Measurements from ENCODE around the gene ZNF354B. TPM values are rescaled to one million over a fixed set of nuclear protein-coding genes. Genes with fewer than 3 reads are reported as not detected.

Gene ZNF354B
- total and polyA plus RNA-seq, 2 of the 13 experiments (the other 11 are each of a cell fraction or from before 2014, with no cell fraction given) = 7.8 to 10.3 TPM

DNA sequence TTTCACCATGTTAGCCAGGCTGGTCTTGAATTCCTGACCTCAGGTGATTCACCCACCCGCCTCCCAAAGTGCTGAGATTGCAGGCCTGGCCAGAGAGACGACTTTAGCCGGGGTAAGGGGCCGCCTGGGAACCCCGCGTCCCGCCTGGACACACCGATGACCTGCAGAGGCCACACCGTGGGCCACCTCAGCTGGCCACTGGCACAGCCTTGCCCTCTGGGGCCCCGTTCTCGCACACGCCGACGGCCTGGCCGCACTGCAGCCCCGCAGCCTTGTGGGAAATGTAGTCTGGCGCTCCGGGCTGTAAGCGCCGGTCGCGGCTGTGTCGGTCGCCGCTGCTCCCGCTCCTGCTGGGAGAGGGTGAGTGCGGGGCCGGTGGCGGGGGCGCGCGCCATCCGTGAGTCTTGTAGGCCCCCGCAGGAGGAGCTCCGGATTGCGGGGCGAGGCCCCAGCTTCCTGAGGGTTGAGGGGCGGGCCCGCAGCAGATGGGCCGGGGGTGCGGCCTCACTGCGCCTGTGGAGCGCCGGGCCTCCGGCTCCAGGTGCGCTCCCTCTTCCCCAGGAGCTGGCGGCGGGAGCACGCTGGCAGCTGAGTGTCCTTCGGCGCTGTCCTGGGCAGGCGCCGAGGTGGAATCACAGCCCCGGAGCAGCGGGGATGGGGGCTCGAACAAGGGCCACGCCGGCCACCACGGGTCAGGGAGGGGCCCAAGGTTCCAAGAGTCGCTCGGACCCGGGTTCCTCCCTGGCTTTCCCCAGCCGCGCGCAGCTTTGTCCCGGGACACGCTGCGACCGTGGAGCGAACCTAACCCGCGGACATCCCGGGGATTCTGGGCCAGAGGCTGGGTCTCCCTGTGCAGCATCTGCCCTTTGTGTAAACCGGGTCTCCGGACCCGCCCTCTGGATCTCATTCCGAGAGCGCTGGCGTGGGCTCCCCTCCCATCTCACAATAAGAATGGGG, 36.1 kb downstream of the ZNF354B start, which contains the start of gene ZFP2 (continued):
- TF ChIP-seq, protein P1, sequence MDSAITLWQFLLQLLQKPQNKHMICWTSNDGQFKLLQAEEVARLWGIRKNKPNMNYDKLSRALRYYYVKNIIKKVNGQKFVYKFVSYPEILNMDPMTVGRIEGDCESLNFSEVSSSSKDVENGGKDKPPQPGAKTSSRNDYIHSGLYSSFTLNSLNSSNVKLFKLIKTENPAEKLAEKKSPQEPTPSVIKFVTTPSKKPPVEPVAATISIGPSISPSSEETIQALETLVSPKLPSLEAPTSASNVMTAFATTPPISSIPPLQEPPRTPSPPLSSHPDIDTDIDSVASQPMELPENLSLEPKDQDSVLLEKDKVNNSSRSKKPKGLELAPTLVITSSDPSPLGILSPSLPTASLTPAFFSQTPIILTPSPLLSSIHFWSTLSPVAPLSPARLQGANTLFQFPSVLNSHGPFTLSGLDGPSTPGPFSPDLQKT (CRISPR knock-in tag; IDR thresholded peaks at IDR 0.05; ENCODE audit: borderline replicate concordance) = no peak
- TF ChIP-seq ZNF772 (CRISPR knock-in tag; IDR thresholded peaks at IDR 0.05) (no peak), NFIC (IDR thresholded peaks at IDR 0.05; ENCODE audit: low read length) (no peak), ARNT2 (CRISPR knock-in tag; IDR thresholded peaks at IDR 0.05; ENCODE audit: low read depth) (peak; percentile 32; the same call in 1 of the 2 replicates), IKZF1 (IDR thresholded peaks at IDR 0.05) (no peak), ZNF329 (CRISPR knock-in tag; IDR thresholded peaks at IDR 0.05; ENCODE audit: low read depth) (no peak), TMF1 (CRISPR knock-in tag; IDR thresholded peaks at IDR 0.05; ENCODE audit: low read depth) (no peak), YEATS4 (CRISPR knock-in tag; IDR thresholded peaks at IDR 0.05; ENCODE audit: borderline replicate concordance) (peak; percentile 74; the same call in 1 of the 2 replicates), HMG20A (CRISPR knock-in tag; IDR thresholded peaks at IDR 0.05; ENCODE audit: borderline replicate concordance) (no peak), SNAI1 (CRISPR knock-in tag; IDR thresholded peaks at IDR 0.05; ENCODE audit: borderline replicate concordance) (no peak), XRCC5 (optimal IDR thresholded peaks at IDR 0.05; ENCODE audit: low read length) (no peak), ELF4 (CRISPR knock-in tag; IDR thresholded peaks at IDR 0.05; ENCODE audit: borderline replicate concordance) (no peak)
- TF ChIP-seq, protein P2, sequence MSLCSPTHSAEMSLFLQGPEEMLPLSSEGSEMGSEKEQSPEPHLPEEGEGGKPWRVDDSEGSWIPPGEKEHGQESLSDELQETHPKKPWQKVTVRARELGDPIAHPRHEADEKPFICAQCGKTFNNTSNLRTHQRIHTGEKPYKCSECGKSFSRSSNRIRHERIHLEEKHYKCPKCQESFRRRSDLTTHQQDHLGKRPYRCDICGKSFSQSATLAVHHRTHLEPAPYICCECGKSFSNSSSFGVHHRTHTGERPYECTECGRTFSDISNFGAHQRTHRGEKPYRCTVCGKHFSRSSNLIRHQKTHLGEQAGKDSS (CRISPR knock-in tag; IDR thresholded peaks at IDR 0.05; ENCODE audit: borderline replicate concordance, low read depth) = 0 out of 2 replicates have a peak, but pooled peaks have one; percentile 17
- TF ChIP-seq, protein P3, sequence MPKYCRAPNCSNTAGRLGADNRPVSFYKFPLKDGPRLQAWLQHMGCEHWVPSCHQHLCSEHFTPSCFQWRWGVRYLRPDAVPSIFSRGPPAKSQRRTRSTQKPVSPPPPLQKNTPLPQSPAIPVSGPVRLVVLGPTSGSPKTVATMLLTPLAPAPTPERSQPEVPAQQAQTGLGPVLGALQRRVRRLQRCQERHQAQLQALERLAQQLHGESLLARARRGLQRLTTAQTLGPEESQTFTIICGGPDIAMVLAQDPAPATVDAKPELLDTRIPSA (CRISPR knock-in tag; IDR thresholded peaks at IDR 0.05; ENCODE audit: borderline replicate concordance) = no peak
- TF ChIP-seq, protein P4, sequence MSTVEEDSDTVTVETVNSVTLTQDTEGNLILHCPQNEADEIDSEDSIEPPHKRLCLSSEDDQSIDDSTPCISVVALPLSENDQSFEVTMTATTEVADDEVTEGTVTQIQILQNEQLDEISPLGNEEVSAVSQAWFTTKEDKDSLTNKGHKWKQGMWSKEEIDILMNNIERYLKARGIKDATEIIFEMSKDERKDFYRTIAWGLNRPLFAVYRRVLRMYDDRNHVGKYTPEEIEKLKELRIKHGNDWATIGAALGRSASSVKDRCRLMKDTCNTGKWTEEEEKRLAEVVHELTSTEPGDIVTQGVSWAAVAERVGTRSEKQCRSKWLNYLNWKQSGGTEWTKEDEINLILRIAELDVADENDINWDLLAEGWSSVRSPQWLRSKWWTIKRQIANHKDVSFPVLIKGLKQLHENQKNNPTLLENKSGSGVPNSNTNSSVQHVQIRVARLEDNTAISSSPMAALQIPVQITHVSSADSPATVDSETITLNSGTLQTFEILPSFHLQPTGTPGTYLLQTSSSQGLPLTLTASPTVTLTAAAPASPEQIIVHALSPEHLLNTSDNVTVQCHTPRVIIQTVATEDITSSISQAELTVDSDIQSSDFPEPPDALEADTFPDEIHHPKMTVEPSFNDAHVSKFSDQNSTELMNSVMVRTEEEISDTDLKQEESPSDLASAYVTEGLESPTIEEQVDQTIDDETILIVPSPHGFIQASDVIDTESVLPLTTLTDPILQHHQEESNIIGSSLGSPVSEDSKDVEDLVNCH (CRISPR knock-in tag; IDR thresholded peaks at IDR 0.05) = no peak
- TF ChIP-seq, protein P5, sequence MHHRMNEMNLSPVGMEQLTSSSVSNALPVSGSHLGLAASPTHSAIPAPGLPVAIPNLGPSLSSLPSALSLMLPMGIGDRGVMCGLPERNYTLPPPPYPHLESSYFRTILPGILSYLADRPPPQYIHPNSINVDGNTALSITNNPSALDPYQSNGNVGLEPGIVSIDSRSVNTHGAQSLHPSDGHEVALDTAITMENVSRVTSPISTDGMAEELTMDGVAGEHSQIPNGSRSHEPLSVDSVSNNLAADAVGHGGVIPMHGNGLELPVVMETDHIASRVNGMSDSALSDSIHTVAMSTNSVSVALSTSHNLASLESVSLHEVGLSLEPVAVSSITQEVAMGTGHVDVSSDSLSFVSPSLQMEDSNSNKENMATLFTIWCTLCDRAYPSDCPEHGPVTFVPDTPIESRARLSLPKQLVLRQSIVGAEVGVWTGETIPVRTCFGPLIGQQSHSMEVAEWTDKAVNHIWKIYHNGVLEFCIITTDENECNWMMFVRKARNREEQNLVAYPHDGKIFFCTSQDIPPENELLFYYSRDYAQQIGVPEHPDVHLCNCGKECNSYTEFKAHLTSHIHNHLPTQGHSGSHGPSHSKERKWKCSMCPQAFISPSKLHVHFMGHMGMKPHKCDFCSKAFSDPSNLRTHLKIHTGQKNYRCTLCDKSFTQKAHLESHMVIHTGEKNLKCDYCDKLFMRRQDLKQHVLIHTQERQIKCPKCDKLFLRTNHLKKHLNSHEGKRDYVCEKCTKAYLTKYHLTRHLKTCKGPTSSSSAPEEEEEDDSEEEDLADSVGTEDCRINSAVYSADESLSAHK (CRISPR knock-in tag; IDR thresholded peaks at IDR 0.05; ENCODE audit: borderline replicate concordance) = no peak
- TF ChIP-seq, protein P6, sequence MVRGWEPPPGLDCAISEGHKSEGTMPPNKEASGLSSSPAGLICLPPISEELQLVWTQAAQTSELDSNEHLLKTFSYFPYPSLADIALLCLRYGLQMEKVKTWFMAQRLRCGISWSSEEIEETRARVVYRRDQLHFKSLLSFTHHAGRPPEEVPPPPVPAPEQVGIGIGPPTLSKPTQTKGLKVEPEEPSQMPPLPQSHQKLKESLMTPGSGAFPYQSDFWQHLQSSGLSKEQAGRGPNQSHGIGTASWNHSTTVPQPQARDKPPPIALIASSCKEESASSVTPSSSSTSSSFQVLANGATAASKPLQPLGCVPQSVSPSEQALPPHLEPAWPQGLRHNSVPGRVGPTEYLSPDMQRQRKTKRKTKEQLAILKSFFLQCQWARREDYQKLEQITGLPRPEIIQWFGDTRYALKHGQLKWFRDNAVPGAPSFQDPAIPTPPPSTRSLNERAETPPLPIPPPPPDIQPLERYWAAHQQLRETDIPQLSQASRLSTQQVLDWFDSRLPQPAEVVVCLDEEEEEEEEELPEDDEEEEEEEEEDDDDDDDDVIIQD (CRISPR knock-in tag; IDR thresholded peaks at IDR 0.05; ENCODE audit: low read depth) = no peak

Measured in HepG2 (cell line).